A673 (cell line): ENCODE results near the gene CDC42BPA.

Experiments used
- CTCF ChIP-seq: fragments of 300-800, 200-600 bp; sonication (generic); conservative IDR thresholded peaks from 2 replicates; pipeline ENCODE4 v1.5.1; 2017; ENCODE audit warnings: low read depth, mild to moderate bottlenecking, antibody characterized with exemption, low read length, moderate library complexity, mixed read lengths
- EZH2 ChIP-seq: fragments of 200-600 bp; sonication (generic); IDR thresholded peaks from 2 replicates; pipeline ENCODE4 v1.6.1; 2017; ENCODE audit warnings: borderline replicate concordance, low read depth, mild to moderate bottlenecking, mixed read lengths, antibody characterized with exemption, low read length; ENCODE audit not compliant: poor library complexity, severe bottlenecking

DNA sequence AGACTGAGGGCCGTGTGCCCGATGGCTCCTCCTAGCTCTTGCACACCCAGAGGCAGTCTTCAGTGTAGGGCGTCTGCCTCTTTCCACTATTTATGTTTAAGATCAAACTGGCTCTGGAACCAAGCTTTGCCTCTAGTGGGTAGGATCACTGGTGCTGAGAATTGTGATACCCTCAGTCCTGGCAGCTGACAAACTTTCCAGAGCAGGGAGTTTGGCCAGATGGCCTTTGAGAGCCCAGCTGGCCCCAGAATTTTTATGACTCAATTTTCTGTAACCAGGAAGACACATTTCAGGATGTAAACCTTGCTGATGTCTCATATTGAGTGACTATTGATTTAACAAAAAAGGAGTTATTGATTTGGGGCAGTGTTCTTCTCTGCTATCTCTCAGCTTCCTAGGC, 371.5 kb downstream of the CDC42BPA start:
- no peak for TF ChIP-seq CTCF
- TF ChIP-seq EZH2, result no peak
